ENCODE measurements around the gene DYNC1I1. TPM values are rescaled to one million over a fixed set of nuclear protein-coding genes. Genes with fewer than 3 reads are reported as not detected.

DYNC1I1 gene
- total RNA-seq, 1 experiment from 2014 or later: 3.2 TPM

- Mint-ChIP-seq H3K4me1 (no peaks in the 10 kb centered on the region), H3K9me3 (no peaks in the 10 kb centered on the region), H3K27ac (no peak overlapping the region), H3K4me3 (no peak overlapping the region), H3K27me3 (ENCODE audit: low read depth) (peaks cover 3% of the 10 kb centered on the region), H3K36me3 (ENCODE audit: insufficient read depth in 1 of 3, low read depth in 3 of 3) (no peaks in the 10 kb centered on the region)
- Histone ChIP-seq H3K9me3 (ENCODE audit: control insufficient read depth, low read depth, low read length) (no peaks in the 10 kb centered on the region), H2BK5ac (ENCODE audit: insufficient read length, low read length) (no peak overlapping the region), H2BK12ac (ENCODE audit: insufficient read length, low read depth, low read length) (no peak overlapping the region), H3K27me3 (ENCODE audit: insufficient read depth, low read length) (no peaks in the 10 kb centered on the region), H2BK20ac (ENCODE audit: low read depth, low read length, poor library complexity, severe bottlenecking) (no peak overlapping the region), H3K4me1 (ENCODE audit: insufficient read depth, low read length) (no peaks in the 10 kb centered on the region), H3K79me2 (ENCODE audit: insufficient read depth, low read length) (no peaks in the 10 kb centered on the region), H2BK120ac (ENCODE audit: low read depth, low read length, poor library complexity, severe bottlenecking) (no peak overlapping the region), H3K14ac (ENCODE audit: insufficient read depth, low read length) (no peak overlapping the region), H3K4me2 (ENCODE audit: insufficient read depth, insufficient read length, low read length) (no peak overlapping the region), H2BK15ac (ENCODE audit: low read depth, low read length) (no peak overlapping the region), H3K27ac (ENCODE audit: insufficient read length, low read depth, low read length) (no peak overlapping the region), H2AK5ac (ENCODE audit: insufficient read length, low read length) (no peak overlapping the region), H3K18ac (ENCODE audit: insufficient read length, low read depth, low read length) (no peak overlapping the region), H4K91ac (ENCODE audit: insufficient read length, low read depth, low read length) (no peak overlapping the region), H4K8ac (replicated peaks; ENCODE audit: insufficient read length, low read depth, low read length) (no peak overlapping the region), H3K56ac (ENCODE audit: insufficient read length, low read depth, low read length) (no peak overlapping the region), H2AFZ (ENCODE audit: low read length) (no peak overlapping the region), H4K20me1 (ENCODE audit: control insufficient read depth, insufficient read depth, insufficient read length) (no peaks in the 10 kb centered on the region), H3K23ac (ENCODE audit: insufficient read length, low read depth, low read length) (no peak overlapping the region), H4K5ac (ENCODE audit: insufficient read length, low read depth, low read length) (no peak overlapping the region), H3T11ph (ENCODE audit: low read length) (no peak overlapping the region), H3K4ac (ENCODE audit: low read depth, low read length) (no peak overlapping the region), H3K9ac (ENCODE audit: extremely low read depth, insufficient read length, low read length) (no peak overlapping the region), H3K23me2 (ENCODE audit: insufficient read length, low read depth, low read length, poor library complexity, severe bottlenecking) (no peaks in the 10 kb centered on the region), H3K79me1 (ENCODE audit: insufficient read depth, low read depth, low read length, poor library complexity, severe bottlenecking) (no peaks in the 10 kb centered on the region)
- TF ChIP-seq, protein P1, sequence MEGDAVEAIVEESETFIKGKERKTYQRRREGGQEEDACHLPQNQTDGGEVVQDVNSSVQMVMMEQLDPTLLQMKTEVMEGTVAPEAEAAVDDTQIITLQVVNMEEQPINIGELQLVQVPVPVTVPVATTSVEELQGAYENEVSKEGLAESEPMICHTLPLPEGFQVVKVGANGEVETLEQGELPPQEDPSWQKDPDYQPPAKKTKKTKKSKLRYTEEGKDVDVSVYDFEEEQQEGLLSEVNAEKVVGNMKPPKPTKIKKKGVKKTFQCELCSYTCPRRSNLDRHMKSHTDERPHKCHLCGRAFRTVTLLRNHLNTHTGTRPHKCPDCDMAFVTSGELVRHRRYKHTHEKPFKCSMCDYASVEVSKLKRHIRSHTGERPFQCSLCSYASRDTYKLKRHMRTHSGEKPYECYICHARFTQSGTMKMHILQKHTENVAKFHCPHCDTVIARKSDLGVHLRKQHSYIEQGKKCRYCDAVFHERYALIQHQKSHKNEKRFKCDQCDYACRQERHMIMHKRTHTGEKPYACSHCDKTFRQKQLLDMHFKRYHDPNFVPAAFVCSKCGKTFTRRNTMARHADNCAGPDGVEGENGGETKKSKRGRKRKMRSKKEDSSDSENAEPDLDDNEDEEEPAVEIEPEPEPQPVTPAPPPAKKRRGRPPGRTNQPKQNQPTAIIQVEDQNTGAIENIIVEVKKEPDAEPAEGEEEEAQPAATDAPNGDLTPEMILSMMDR (conservative IDR thresholded peaks at IDR 0.05): no peak
- no peak for DNase-seq
These were observed 22.8 kb upstream of the DYNC1I1 start for GRCh38 chr7:95749515-95749914.
